Glutamatergic neuron (in vitro differentiated cells): ENCODE data around the gene CIC. TPM values are rescaled to one million over a fixed set of nuclear protein-coding genes. Genes with fewer than 3 reads are reported as not detected.

Experiments
- DNase-seq: peaks from one replicate; pipeline ENCODE4 v3.0.0; 2022
- H3K27ac Mint-ChIP-seq: one replicate; pipeline ENCODE4 v1.8.0; 2020; ENCODE audit warnings: mild to moderate bottlenecking, mixed read lengths, inconsistent platforms; ENCODE audit not compliant: unreplicated experiment
- H3K27me3 Mint-ChIP-seq: one replicate; pipeline ENCODE4 v1.8.0; 2020; ENCODE audit warnings: mild to moderate bottlenecking, moderate library complexity, mixed read lengths, inconsistent platforms; ENCODE audit not compliant: unreplicated experiment
- H3K36me3 Mint-ChIP-seq: one replicate; pipeline ENCODE4 v1.8.0; 2020; ENCODE audit warnings: mild to moderate bottlenecking, mixed read lengths, inconsistent platforms; ENCODE audit not compliant: unreplicated experiment
- H3K4me1 Mint-ChIP-seq: one replicate; pipeline ENCODE4 v1.8.0; 2020; ENCODE audit warnings: mild to moderate bottlenecking, low read depth, mixed read lengths, inconsistent platforms; ENCODE audit not compliant: unreplicated experiment
- H3K4me3 Mint-ChIP-seq: one replicate; pipeline ENCODE4 v1.8.0; 2020; ENCODE audit warnings: mild to moderate bottlenecking, mixed read lengths, inconsistent platforms; ENCODE audit not compliant: unreplicated experiment
- H3K9me3 Mint-ChIP-seq: one replicate; pipeline ENCODE4 v1.8.0; 2020; ENCODE audit warnings: mild to moderate bottlenecking, moderate library complexity, mixed read lengths, inconsistent platforms; ENCODE audit not compliant: unreplicated experiment
- total RNA-seq: library from RNA; stranded (reverse); fragmentation: NEBNext Ultra II Directional; extraction: Animal tissue kit (Norgen Biotek cat#: 25700); gene quantifications from one replicate; pipeline ENCODE4 v1.2.1, GENCODE V29; 2021; ENCODE audit not compliant: unreplicated experiment
- TF ChIP-seq, protein P1 (sequence below): fragments of 200-600 bp; sonication (generic); IDR thresholded peaks from one replicate; pipeline ENCODE4 v1.5.0; 2021; ENCODE audit not compliant: partially characterized antibody, unreplicated experiment

The CIC gene
- total RNA-seq, 1 donor from 2014 or later = 150 TPM

DNA sequence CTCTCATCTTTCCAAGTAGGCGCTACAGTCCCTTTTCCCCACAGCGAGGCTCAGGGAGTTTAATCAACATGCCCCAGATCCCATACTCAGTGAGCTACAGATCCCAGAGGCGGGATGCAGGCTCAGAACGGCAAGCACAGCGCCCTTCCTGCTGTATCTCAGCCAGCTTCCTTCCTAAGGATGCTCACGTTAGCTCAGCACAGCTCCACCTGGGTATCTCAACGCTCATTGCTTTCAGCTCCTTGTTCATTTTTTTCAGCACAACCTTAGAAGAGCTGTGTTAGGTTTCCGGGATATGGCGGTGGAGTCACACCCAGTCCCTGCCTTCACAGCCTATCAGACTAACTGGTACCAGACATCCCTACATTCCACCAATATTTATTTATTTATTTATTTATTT, 53.3 kb downstream of the CIC start:
- DNase-seq = no peak
- H3K4me1 Mint-ChIP-seq = peaks cover 11% of the 10 kb centered on the region
- TF ChIP-seq, protein P1, sequence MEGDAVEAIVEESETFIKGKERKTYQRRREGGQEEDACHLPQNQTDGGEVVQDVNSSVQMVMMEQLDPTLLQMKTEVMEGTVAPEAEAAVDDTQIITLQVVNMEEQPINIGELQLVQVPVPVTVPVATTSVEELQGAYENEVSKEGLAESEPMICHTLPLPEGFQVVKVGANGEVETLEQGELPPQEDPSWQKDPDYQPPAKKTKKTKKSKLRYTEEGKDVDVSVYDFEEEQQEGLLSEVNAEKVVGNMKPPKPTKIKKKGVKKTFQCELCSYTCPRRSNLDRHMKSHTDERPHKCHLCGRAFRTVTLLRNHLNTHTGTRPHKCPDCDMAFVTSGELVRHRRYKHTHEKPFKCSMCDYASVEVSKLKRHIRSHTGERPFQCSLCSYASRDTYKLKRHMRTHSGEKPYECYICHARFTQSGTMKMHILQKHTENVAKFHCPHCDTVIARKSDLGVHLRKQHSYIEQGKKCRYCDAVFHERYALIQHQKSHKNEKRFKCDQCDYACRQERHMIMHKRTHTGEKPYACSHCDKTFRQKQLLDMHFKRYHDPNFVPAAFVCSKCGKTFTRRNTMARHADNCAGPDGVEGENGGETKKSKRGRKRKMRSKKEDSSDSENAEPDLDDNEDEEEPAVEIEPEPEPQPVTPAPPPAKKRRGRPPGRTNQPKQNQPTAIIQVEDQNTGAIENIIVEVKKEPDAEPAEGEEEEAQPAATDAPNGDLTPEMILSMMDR = no peak
- H3K27me3 Mint-ChIP-seq = peaks cover 11% of the 10 kb centered on the region
- peaks cover 7% of the 10 kb centered on the region for H3K9me3 Mint-ChIP-seq
- H3K27ac Mint-ChIP-seq = peak overlapping the region; percentile 38
- H3K4me3 Mint-ChIP-seq = no peak overlapping the region
- no peaks in the 10 kb centered on the region for H3K36me3 Mint-ChIP-seq

DNA sequence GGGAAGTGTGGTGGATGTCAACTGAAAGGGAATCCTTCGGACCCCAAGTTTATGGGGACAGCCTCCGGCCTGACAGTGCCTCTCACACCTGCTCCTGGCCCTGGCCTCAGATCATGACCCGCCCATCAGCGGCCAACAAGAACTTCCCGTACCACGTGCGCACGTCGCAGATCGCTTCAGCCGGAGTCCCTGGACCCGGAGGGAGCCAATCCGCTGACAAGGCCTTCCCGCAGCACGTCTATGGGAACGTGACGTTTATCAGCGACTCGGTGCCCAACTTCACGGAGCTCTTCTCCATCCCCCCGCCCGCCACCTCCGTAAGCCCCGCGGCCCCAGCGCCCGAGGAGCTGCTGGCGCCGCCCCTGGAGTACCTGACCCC, 54.4 kb downstream of the CIC start:
- TF ChIP-seq, protein P1 = no peak
- DNase-seq = no peak
- no peak overlapping the region for H3K27ac Mint-ChIP-seq
- peaks cover 13% of the 10 kb centered on the region for H3K27me3 Mint-ChIP-seq
- peaks cover 17% of the 10 kb centered on the region for H3K4me1 Mint-ChIP-seq
- H3K9me3 Mint-ChIP-seq = peaks cover 3% of the 10 kb centered on the region
- no peaks in the 10 kb centered on the region for H3K36me3 Mint-ChIP-seq
- H3K4me3 Mint-ChIP-seq = no peak overlapping the region

DNA sequence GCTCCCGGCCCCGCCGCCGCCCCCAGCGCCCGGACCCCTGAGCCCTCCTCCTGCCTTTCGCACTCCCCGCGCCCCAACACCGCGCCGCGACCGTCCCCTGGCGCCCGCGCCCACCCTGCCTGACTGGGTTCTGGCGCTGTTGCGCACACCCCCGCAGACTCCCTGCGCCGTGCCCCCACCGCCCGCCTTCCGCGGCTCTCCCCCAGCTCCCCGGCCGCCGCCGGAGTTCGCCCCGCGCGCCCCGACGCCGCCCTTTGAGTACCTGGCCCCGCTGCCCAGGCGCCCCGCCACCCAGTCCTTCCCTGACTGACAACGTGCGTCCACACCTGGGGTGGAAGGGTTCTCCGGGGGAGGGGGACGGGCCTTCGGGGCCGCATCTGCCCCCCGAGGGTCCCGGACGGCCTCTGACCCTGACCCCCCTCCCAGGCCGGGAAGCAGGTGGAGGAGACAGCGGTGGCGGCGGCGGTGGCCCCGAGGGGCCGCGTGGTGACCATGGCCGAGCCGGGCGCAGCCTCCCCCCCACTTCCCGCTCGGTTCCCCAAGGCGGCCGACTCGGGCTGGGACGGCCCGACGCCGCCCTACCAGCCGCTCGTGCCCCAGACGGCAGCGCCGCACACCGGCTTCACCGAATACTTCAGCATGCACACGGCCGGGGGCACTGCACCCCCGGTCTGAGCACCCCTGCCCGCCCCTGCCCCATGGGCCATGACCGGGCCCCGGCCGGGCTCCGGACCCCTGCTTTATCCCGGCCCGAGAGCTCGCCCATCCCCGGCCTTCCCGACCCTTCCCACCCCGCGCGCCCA, 55.0 kb downstream of the CIC start:
- peak; percentile 38 for DNase-seq
- no peak overlapping the region for H3K27ac Mint-ChIP-seq
- TF ChIP-seq, protein P1 = no peak
- H3K4me1 Mint-ChIP-seq = peaks cover 22% of the 10 kb centered on the region
- peaks cover 8% of the 10 kb centered on the region for H3K9me3 Mint-ChIP-seq
- no peak overlapping the region for H3K4me3 Mint-ChIP-seq
- H3K27me3 Mint-ChIP-seq = peaks cover 13% of the 10 kb centered on the region
- no peaks in the 10 kb centered on the region for H3K36me3 Mint-ChIP-seq

DNA sequence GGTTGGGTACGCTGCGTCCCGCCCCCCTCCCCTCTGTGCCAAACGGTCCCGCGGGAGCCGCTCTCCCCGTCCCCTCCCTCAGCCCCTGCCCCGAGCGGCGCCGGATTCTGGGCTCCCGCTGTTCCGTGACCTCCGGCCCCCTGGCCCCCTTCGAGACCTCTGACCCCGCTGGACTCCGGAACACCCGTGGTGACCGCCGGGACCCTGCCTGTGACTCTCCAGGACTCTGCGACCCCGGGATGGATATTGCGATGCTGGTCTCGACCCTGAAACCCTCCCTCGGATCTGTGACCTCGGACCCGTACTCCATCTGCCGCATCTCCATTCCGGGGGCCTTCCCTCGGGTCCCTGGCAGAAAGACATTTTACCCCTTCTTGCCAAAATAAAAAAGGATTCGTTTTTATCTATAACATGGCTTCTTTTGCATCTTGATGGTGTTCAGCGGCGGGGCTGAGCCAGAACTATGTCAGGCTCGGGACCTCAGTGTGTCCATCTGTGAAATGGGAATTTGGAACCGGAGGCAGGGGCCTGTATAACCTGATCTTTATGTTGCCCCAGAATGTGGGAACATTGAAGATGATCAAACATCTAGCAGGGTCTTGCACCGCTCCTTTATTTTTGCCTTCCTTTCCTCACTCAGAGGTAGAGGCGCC, 55.7 kb downstream of the CIC start:
- Mint-ChIP-seq H3K36me3 (no peaks in the 10 kb centered on the region), H3K4me1 (peaks cover 24% of the 10 kb centered on the region), H3K4me3 (peak overlapping the region; percentile 82), H3K27ac (peak overlapping the region; percentile 66), H3K27me3 (peaks cover 13% of the 10 kb centered on the region), H3K9me3 (peaks cover 10% of the 10 kb centered on the region)
- peak; percentile 41 for DNase-seq
- TF ChIP-seq, protein P1 = peak; percentile 66
